HG03060 (cell line): ENCODE measurements around the gene SLC38A3.

ENCODE experiments used
- ATAC-seq: cut with Tn5 transposase; IDR thresholded peaks from one replicate; pipeline ENCODE4 v1.9.1; 2021; ENCODE audit warnings: low read depth, moderate number of reproducible peaks; ENCODE audit not compliant: unreplicated experiment

The SLC38A3 gene

GRCh38 chr3:50204804-50205412 is at the start of gene SLC38A3:
TSS of gene SLC38A3 (plus strand) at chr3:50205271. CDS start at chr3:50214200, 8,929 bp downstream.
- ATAC-seq: no peak

- no peak for ATAC-seq
Observed at GRCh38 chr3:50155491-50155878, 49.6 kb upstream of the SLC38A3 start.

DNA sequence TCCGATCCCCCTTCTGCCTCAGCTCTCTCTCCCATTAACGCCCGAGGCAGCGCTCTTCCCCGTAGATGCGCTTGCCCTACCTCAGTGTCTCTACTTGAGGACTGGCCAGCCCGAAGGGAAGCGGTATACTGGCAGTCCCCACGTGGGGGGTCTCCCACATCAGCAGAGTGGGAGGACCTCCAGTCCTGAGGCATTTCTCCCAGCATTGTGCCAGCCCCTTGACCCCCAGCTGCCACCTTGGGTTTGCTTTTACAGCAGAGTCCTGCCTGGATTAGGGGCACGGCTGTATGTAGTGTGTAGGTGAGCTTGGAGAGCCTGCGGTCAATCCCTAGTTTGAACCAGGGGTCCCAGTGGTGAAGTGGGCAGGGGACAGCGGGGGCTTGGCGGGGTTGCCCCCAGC is 49.2 kb upstream of the SLC38A3 start:
- ATAC-seq: no peak

DNA sequence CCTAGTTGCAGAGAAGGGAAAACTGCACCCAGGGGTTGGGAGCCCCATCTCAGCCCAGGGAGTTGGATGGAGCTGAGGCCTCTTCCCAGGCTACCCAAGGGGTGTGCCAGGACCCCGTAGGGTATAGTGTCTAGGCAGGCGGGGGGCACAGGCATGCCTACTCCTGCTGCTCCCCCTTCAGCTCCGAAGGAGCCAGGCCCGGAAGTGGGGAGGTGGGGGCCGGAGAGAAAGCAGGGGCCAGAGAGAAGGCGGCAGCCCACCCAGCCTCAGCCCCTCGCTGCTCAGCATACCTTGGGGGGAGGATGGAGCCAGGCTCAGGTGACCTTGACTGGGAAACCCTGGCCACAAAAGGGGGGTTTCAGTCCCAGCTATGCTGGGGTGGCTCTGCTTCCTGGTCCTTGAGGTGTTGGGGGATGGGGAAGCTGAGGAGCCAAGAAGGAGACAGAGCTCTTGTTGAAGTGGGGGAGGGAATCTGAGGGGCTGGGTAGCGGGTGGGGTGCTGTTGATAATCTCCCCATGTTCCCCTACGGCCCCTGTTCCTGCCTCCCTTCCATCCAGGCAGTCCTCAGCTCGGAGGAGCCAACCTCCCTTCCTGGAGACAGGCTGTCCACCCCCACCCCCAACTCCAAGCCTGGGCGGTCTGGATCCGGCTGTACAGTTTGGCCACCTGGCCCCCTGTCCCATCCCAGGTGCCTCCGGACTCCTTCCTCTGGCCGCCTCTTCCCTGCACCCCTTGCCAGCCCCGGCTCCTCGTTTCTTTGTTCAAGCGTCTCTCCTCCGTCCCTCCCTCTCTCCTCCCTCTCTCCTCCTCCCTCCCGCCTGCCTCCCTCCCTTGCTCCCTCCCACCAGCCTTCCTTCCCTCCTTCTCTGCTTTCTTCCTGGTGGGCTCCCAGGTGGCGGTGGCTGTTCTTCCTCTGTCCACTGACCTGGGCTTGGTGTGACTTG is 48.2 kb upstream of the SLC38A3 start:
- ATAC-seq: no peak

DNA sequence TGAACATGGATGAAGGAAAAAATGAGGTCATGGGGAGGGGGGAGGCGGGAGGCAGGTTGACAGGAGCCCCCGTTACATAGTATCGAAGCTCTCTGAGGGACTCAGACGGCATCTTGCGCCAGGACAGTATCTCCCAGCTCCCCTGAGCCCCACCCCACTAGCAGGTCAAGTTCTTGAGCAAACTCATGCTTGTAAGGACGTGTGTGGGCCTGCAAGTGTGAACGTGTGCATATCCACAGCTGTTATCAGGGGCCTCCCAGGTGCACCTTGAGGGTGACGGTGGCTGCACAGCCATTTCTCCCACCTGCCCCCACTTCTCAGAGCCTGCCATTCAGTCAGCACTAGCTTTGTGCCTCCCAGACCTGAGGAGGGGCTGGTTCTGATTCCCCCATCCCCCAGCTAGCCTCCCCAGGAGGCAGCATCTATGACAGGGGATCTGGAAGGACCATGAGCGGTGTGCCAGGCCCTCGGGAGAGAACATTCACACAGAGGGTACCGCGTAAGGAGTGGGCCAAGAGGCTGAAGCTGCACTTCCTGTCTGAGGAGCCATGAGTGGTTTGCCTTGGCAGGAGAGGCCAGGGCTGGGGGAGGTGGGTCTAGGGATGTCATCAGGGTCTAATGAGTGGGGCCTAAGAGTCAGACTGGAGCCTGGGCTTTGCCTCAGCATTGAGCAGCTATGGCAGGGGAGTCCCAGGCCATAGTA is 47.1 kb upstream of the SLC38A3 start:
- no peak for ATAC-seq

- ATAC-seq: no peak
Observed at GRCh38 chr3:50158530-50159146, 46.4 kb upstream of the SLC38A3 start.

DNA sequence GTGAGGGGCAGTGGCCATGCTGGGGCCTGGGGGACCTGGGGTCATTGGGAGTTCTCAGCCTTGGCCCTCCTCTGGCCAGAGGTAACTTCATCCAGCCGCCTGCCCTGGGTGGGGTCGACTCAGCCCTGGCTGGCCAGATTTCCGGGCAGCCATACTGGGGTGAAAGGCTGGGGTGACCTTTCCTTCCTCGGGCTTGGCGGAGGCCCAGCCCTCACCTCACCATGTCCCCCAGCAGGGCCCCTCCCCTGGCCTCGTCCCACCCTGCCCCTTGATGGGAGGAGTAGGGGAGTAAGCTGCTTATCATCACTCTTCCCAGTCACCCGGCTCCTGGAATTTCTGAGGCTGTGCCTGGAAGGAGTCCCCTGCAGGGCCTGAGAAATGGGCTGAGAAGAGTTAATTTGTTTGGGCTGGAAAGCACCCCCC is 44.5 kb upstream of the SLC38A3 start:
- ATAC-seq: no peak

- no peak for ATAC-seq
Observed at GRCh38 chr3:50161320-50161719, 43.8 kb upstream of the SLC38A3 start.

DNA sequence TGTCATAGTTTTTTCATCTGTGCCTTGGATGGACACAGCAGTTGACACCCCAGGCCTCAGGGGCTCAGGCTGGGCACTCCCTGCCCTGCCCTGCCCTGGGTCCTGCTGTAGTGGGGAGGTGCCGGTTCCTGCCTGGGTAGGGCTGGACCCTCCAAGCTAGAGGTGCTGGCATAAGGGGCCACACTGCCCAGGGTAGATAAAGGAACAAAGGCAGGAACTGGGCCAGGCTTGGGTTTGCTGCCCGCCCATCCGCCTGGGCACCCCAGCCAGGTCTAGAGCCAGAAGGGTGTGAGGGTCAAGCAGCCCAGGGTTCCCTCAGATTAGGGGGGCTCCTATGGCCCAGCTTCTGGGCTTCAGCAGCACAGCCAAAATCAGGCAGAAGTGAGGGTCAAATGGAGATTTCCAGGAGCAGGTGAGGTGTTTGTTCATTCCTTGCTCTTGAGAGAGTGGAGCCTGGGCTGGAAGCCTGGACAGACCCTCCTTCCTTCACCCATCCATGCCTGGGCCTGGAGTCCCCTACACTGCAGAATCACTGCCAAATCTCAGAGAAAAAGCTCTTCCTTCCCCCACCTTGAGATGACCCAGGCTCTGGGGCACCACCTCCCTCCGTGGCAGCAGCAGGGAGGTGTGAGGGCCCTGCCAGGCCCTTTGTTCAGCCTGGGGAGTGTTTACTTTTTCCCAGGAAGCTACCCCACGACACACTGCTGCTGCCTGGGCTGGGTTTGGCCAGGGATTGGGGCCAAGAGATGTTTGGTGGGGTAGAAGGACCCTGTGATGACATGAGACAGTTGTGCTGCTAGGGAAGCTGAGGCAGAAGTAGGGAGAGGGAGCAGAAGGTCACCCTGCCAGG is 42.8 kb upstream of the SLC38A3 start:
- no peak for ATAC-seq

DNA sequence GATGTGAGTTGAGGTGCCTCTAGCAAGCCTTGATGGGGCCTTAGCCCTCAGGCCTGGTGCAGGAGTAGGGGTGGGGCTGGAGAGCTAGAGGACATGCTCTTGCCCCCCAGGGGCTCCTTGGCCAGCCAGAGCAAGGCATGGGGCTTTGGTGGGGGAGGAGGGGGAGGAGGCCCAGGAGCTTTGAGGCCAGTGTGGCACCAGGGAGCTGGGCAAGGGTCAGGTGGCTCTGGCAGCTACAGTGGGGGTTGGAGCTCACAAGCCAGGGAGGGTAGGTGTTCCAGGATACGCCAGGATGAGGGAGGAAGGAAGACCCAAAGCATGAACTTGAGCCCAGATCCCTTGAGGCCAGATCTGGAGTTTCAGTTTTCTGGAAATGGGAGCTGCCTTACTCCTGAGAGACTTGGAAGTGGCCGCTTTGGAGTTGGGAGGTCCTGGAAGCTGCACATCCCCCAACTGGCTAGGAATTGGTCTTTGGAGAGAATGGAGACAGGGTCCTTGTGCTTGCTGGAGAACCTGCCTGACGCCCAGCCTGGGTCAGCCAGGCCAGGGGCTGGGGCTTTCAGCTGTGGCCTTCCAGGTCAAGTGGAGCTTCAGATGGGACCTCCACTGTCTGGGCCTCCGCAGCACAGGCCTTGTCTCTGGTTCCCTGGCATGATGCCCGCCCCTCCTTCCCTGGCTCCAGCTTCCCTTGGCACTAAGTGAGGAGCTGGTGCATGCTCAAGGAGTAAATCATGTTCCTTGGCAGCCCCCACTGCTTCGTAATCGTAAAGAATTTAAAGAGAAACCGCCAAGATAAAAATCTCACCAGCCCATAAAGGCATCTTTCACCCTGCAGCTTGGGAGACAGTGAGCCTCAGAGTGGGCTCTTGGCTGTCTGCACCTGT is 41.3 kb upstream of the SLC38A3 start:
- ATAC-seq: no peak

DNA sequence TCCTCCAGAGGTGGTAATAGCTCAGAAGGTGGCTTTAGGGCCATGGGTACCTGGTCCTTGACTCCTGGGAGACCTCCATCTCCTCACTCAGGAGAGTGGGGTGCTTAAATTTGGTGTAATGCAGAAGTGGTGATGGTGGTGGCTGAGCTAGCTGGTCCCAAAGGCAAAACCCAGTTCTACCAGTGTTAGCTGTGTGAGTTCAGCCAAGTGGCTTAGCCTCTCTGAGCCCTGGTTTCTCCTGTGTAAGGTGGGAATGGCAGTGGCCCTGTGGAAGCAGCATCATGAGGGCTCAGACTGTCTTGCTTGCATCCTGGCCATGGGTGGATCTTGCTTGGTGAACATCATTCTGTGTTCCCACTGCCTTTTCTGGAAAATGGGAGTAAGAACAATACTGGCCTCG is 40.6 kb upstream of the SLC38A3 start:
- no peak for ATAC-seq

DNA sequence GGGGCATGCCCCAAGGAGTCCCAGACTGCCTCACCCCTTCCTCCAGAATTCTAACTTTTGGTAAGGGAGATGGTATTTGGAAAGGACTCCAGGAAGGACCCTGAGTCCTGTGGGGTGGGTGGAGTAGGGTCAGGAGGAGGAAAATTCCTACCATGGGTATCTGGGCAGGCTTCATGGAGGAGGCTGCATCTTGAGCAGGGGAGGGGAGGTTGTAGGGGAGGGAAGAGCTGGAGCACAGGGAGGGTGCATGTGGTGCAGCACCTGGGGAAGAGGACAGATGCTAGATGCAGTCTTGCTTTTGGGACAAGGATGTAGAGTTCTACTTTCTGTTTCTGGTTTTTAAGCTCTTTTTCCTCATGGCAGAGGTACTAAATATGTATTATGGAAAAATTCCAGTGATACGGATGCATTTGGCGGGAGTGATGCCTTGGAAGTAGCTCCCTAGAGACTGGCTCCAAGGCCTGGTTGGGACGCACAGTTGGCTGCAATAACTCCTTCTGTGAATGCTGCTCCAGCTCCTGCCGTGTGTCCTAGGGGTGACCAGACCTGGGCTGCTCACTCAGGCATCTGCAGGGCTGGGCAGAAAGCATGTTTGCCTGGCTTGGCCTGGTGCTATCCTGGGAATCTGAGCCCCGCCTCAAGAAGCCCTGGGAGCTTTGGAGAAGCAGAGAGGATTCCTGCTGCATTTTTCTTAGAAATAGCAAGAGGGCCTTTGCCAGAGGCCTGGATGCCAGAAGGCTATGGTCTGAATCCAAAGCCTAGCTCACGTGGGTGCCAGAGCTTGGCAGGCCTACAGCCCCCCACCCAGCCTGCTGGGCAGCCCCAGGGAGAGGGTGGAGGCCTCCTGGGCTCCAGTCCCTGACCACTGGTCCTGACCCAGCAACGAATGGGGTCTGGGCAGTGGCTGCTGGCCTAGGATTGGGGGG is 39.8 kb upstream of the SLC38A3 start:
- ATAC-seq: no peak

DNA sequence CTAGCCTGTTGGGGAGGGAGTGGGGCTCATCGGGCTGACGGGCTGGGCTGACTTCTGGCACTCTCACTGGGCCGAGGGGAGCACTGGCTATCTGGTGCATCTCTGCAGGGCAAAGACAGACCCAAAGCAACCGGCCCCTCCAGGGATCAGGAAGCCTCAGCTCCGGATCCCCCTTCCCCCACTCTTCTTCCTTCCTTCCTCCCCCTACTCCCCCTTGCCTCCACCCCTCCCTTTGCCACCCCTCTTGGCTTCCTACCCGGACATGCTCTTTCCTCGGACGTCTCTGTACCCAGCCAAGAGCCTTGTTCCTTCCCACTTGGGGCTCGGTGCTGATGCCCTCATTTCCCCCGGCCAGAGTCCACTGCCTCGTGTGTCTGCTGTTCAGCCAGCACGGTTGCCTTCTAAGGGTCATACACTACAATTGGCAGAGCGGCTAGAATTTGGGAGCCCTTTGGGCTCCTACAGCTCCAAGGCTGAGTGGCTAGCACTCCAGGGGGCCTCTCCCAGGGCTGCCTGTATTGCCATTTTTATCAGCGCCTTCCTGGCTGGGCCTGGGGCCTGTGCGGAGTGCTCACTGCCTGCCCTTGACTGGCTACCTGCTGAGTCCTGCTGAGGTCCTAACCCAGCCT is 39.0 kb upstream of the SLC38A3 start:
- no peak for ATAC-seq

DNA sequence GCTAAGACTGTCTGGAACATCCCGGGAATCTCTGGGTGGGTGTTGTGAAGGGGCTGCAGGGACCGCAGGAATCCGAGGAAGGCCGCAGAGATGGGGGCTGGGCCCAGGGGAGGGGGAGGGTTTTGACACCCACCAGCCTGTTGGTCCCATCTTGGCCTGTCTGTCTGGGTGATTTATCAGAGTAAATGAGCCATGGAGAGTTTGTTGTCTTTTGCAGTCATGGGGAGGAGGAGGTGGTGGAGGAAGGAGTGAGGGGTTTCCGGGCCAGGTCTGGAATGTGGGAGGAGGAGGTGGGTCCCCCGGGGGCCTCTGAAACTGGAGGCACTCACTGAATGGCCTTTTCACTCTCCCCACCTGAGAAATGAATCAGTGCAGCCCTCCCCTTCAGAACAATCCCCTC is 38.5 kb upstream of the SLC38A3 start:
- ATAC-seq: no peak

DNA sequence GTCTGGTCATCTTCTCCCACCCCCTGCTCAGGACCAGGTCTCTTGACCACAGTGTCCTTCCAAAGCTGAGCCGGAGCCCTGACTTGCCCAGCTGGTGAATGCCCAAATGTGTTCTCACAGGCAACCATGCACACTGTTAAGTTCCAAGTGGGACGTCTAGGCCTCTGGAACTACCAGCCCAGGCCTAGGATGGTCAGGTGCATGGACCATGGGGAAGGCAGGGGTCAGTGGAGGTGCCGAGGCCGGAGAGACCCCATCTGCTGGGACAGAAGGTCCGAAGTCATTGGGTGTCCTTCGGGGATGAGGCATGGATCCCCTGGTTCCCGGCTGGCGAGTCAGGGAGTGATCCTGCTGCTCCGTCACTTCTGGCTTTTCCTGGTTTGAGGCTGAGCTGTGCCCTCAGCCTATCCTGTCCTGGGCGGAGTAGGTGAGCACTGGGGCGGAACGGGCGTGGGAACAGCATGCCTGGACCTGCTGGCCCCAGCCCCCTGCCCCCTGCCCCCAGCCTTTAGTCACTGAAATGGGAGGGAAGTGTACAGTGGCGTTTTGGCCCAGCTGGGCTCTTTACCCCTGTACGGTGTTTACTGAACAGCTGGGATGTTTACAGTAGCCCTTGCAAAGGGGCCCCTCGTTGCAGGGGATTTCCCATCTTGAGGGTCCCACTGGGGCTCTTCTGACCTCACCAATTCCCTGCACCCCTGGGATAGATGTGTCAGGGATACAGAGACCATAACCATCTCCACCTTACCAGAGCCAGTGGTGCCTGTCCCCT is 37.8 kb upstream of the SLC38A3 start:
- no peak for ATAC-seq

GRCh38 chr3:50167841-50168209 is 37.2 kb upstream of the SLC38A3 start:
- no peak for ATAC-seq

GRCh38 chr3:50168388-50168787 is 36.7 kb upstream of the SLC38A3 start:
- no peak for ATAC-seq
